ENCODE measurements around the gene SLC35F5.
"Not testable (repeated sequence)": the region's sequence is repeated elsewhere in the genome, so short reads cannot be mapped to it uniquely, and the experiment has no call there.

SLC35F5 gene

GRCh38 chr2:113697516-113697915 lies 58.9 kb downstream of the SLC35F5 start:
- DNase-seq (ENCODE audit: low read depth in 2 of 2): no peak

GRCh38 chr2:113694438-113694837 lies 62.0 kb downstream of the SLC35F5 start:
- no peak for DNase-seq (ENCODE audit: low read depth in 2 of 2)

DNA sequence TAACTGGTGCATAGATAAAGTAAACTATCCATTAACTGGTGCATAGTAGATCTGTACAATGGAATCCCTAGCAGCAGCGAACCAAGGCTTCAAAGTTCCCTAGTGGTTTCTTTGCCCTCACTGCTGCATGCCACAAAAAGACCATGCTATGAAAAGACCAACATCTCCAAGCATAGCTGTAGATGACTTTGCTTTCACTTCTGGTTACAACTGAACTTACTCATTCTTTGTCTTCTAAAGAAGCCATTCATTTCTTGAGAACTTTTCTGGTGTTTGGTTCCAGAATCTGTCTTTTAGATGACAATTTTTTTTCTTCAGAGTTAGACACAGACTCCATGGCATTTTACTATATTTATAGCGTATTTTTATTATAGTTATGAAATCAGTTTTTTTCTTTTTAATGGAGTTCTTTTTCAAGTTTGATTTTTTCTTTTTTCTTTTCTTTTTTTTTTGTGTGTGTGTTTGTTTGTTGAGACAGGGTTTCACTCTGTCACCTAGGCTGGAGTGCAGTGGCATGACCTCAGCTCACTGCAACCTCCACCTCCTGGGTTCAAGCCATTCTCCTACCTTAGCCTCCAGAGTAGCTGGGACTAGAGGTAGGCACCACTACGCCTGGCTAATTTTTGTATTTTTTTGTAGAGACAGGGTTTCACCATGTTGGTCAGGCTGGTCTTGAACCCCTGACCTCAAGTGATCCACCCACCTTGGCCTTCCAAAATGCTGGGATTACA lies 63.6 kb downstream of the SLC35F5 start:
- no peak for DNase-seq (ENCODE audit: low read depth in 2 of 2)

DNA sequence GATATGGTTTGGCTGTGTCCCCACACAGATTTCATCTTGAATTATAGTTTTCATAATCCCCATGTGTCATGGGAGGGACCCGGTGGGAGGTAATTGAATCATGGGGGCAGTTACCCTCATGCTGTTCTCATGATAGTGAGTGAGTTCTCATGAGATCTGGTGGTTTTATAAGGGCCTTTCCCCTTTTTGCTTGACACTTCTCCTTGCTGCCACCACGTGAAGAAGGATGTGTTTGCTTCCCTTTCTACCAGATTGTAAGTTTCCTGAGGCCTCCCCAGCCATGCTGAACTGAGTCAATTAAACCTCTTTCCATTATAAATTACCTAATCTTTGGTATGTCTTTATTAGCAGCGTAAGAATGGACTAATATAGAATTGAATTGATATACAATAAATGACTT lies 65.6 kb downstream of the SLC35F5 start:
- not testable (repeated sequence) for DNase-seq (ENCODE audit: low read depth in 2 of 2)

- no peak for DNase-seq (ENCODE audit: low read depth in 2 of 2)
Measured at GRCh38 chr2:113686537-113686936, 69.9 kb downstream of the SLC35F5 start.

GRCh38 chr2:113685471-113685870 lies 71.0 kb downstream of the SLC35F5 start:
- no peak for DNase-seq (ENCODE audit: low read depth in 2 of 2)

DNA sequence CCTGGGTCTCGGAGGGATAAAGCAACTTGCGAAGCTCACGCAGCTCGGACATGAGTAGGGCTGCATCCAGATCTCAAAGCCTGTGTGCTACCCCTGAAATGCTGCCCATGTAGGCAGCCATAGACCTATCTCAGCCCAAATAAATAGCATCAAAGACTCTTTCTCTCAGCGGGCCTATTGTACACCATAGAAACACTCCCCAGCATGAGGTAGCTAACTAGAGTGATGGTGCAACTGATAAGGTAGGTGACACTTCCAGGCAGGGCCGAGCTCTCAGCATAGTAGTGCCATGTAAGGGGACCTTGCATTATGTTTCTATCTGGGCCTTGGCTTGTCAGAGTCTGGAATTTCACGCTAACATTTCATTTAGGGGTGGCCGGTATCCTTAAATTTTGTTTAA lies 77.0 kb downstream of the SLC35F5 start:
- DNase-seq (ENCODE audit: low read depth in 2 of 2): no peak

DNA sequence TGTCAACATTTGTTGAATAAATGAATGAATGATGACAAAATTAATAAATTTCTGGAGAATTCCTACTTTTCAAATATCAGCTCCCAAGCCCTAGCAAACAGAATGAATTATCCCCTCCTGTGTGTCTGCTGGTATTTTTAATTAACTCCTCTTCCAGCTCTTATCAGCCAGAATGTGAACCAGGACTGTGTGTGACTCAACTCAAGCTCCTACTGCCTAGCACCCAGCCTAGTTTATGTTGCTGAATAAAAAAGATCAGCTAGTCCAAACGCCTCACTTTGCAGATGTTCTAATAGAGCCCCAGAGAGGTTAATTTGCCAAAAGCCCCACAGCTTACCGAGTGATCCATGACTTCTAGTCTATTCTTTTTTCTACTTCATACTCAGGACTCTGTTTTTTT lies 79.1 kb downstream of the SLC35F5 start:
- DNase-seq (ENCODE audit: low read depth in 2 of 2): no peak

DNA sequence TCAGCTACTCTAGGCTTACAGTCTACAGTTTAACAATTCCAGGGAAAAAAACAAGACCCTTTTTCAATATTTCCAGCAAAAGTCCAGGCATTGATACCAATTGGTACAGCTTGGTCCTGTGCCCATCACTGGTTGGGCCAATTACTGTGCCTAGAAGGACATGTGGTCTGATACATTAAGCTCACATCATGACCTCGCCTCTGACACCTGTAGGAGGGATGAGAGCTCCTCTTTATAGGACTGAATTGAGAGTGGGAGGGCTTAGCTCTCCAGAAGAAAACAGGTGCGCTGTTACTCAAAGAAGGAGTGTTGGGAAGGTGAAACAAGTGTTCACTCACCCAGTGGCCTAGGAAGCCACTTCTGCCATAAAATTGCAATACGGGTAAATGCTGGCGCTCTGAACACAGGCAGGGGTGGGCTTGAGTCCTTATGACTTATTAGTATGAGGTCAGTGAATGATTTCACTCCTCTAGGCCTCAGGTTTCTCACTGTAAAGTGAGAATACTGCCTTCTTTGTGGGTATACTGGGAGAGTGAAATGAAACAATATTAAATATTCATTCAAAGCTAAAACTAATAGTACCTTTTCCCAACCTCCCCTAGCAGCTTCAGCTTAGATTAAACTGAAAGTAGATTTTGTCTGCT lies 79.7 kb downstream of the SLC35F5 start:
- DNase-seq (ENCODE audit: low read depth in 2 of 2): no peak

- no peak for DNase-seq (ENCODE audit: low read depth in 2 of 2)
Measured at GRCh38 chr2:113675875-113676274, 80.6 kb downstream of the SLC35F5 start.

GRCh38 chr2:113672326-113672932 lies 84.0 kb downstream of the SLC35F5 start:
- DNase-seq (ENCODE audit: low read depth in 2 of 2): no peak

DNA sequence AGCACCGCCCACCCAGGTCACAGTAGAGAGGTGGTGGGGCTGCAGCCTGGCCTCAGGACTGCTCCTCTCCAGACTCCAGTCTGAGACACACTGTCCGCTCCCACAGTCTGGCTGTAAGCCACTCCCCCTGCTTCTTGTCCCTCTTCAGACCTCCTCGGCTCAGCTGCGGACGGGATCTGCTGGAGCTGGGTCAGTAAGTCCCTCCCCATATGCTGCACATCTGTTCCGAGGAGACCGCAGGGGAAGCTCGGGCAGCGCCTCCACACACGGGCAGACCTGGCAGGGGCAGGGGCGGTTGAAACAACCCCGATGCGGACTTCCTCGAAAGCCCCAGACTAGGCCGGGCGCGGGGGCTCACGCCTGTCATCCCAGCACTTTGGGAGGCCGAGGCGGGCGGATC lies 87.4 kb downstream of the SLC35F5 start:
- not testable (repeated sequence) for DNase-seq (ENCODE audit: low read depth in 2 of 2)

GRCh38 chr2:113664761-113665533 lies 91.5 kb downstream of the SLC35F5 start:
- DNase-seq (ENCODE audit: low read depth in 2 of 2): not testable (repeated sequence)

DNA sequence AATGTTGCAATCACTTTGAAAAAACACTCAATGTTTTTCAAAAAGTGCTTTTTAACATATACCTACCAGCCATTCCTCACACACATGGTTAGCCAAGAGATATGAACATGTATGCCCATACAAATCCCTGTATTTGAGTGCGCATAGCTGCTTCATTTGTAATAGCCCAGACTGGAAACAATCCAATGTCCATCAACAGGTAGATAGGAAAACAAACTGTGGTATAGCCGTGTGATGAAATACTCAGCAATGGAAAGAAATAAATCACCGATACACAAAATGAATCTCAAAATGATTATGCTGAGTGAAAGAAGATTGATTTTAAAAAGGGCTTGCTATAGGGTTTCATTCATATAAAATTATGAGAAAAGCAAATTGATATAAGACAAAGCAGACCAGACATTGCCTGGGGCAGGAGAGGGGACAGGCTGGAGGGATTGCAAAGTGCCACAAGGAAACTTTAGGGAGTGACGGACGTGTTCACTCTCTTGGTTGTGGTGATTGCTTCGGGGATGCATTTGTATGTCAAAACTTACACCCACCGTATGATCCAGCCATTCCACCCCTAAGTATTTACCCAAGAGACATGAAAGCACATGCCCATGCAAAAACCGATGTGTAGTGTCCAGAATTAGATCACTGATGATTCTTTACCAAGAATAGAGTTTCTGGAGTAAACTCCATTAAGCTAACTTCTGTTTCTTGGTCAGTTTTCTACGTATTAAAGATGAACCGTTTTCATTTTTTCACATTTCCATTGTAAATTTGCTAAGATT lies 93.0 kb downstream of the SLC35F5 start:
- not testable (repeated sequence) for DNase-seq (ENCODE audit: low read depth in 2 of 2)
